ENCODE measurements around the gene VEGFB.

VEGFB gene

GRCh38 chr11:64249563-64250414 is 15.4 kb downstream of the VEGFB start:
- Histone ChIP-seq H4K12ac (ENCODE audit: low read depth, low read length) (no peak overlapping the region), H2AFZ (ENCODE audit: insufficient read depth, low read length, poor library complexity) (no peak overlapping the region), H3K4me1 (ENCODE audit: control insufficient read depth in 1 of 2, insufficient read depth in 2 of 2, low read length in 2 of 2) (peaks cover 15 to 25% of the 10 kb centered on the region in 2 experiments), H2BK120ac (ENCODE audit: insufficient read depth, low read length, poor library complexity) (no peak overlapping the region), H2BK5ac (ENCODE audit: low read depth, low read length, poor library complexity) (no peak overlapping the region), H3K9ac (ENCODE audit: low read length) (no peak overlapping the region), H2BK12ac (ENCODE audit: low read length) (no peak overlapping the region), H3K79me2 (ENCODE audit: control insufficient read depth, insufficient read depth, low read length, poor library complexity) (peaks cover 24% of the 10 kb centered on the region), H3K27ac (ENCODE audit: low read depth, low read length) (no peak overlapping the region), H3K14ac (ENCODE audit: low read length) (no peak overlapping the region), H3K18ac (ENCODE audit: low read length) (no peak overlapping the region), H3K27me3 (ENCODE audit: insufficient read depth, low read length) (no peaks in the 10 kb centered on the region), H3K4me2 (ENCODE audit: low read length) (no peak overlapping the region), H3K4me3 (ENCODE audit: low read depth, low read length) (no peak overlapping the region), H3K4ac (ENCODE audit: low read depth, low read length) (no peak overlapping the region), H4K91ac (ENCODE audit: low read depth, low read length) (no peak overlapping the region), H3K9me3 (ENCODE audit: insufficient read depth, low read depth, low read length) (peaks cover 4% of the 10 kb centered on the region), H4K8ac (ENCODE audit: low read depth, low read length) (no peak overlapping the region), H2AK5ac (ENCODE audit: low read length) (no peak overlapping the region), H3K36me3 (ENCODE audit: control insufficient read depth in 1 of 2, insufficient read depth in 2 of 2, low read length in 2 of 2) (peaks cover 9 to 17% of the 10 kb centered on the region in 2 experiments), H3K23ac (ENCODE audit: low read length) (no peak overlapping the region), H3K79me1 (ENCODE audit: low read length) (peaks cover 38% of the 10 kb centered on the region)
- no peak for DNase-seq
- no CpG with 5 or more reads among the region's 8 CpGs for WGBS (ENCODE audit: extremely low coverage, insufficient coverage, insufficient read length)

GRCh38 chr11:64250415-64251015 is 16.1 kb downstream of the VEGFB start:
- Histone ChIP-seq H3K23ac (ENCODE audit: low read length) (no peak overlapping the region), H3K14ac (ENCODE audit: low read length) (no peak overlapping the region), H3K4me1 (ENCODE audit: control insufficient read depth in 1 of 2, insufficient read depth in 2 of 2, low read length in 2 of 2) (peaks cover 8 to 18% of the 10 kb centered on the region in 2 experiments), H3K18ac (ENCODE audit: low read length) (peak overlapping the region; percentile 55), H3K36me3 (ENCODE audit: control insufficient read depth in 1 of 2, insufficient read depth in 2 of 2, low read length in 2 of 2) (peaks cover 11 to 18% of the 10 kb centered on the region in 2 experiments), H3K9ac (ENCODE audit: low read length) (no peak overlapping the region), H2BK5ac (ENCODE audit: low read depth, low read length, poor library complexity) (no peak overlapping the region), H3K27me3 (ENCODE audit: insufficient read depth, low read length) (no peaks in the 10 kb centered on the region), H2AK5ac (ENCODE audit: low read length) (no peak overlapping the region), H4K91ac (ENCODE audit: low read depth, low read length) (peak overlapping the region; percentile 41), H2AFZ (ENCODE audit: insufficient read depth, low read length, poor library complexity) (no peak overlapping the region), H3K4me3 (ENCODE audit: low read depth, low read length) (peak overlapping the region; percentile 55), H3K79me2 (ENCODE audit: control insufficient read depth, insufficient read depth, low read length, poor library complexity) (peaks cover 20% of the 10 kb centered on the region), H3K9me3 (ENCODE audit: insufficient read depth, low read depth, low read length) (peaks cover 4% of the 10 kb centered on the region), H3K27ac (ENCODE audit: low read depth, low read length) (no peak overlapping the region), H4K12ac (ENCODE audit: low read depth, low read length) (no peak overlapping the region), H3K4ac (ENCODE audit: low read depth, low read length) (no peak overlapping the region), H4K8ac (ENCODE audit: low read depth, low read length) (peak overlapping the region; percentile 85), H3K79me1 (ENCODE audit: low read length) (peaks cover 32% of the 10 kb centered on the region), H3K4me2 (ENCODE audit: low read length) (peak overlapping the region; percentile 88), H2BK120ac (ENCODE audit: insufficient read depth, low read length, poor library complexity) (no peak overlapping the region), H2BK12ac (ENCODE audit: low read length) (no peak overlapping the region)
- no peak for DNase-seq
- no CpG with 5 or more reads among the region's 13 CpGs for WGBS (ENCODE audit: extremely low coverage, insufficient coverage, insufficient read length)

GRCh38 chr11:64251016-64251752 is 16.8 kb downstream of the VEGFB start, which contains the start of gene PLCB3:
Gene PLCB3, plus strand, starts transcription at chr11:64251530. Its CDS starts 120 bp downstream, at chr11:64251650.
- no CpG with 5 or more reads among the region's 75 CpGs for WGBS (ENCODE audit: extremely low coverage, insufficient coverage, insufficient read length)
- peak within 1 kb of the TSS; percentile 0 for H2BK5ac ChIP-seq (ENCODE audit: low read depth, low read length, poor library complexity)
- peak within 1 kb of the TSS; percentile 81 for H3K4ac ChIP-seq (ENCODE audit: low read depth, low read length)
- H3K79me1 ChIP-seq (ENCODE audit: low read length): peaks cover 25% of the 10 kb centered on the region
- peak within 1 kb of the TSS; percentile 85 for H4K8ac ChIP-seq (ENCODE audit: low read depth, low read length)
- DNase-seq: peak in 1 of 2 donors; percentile 72
- peaks cover 2% of the 10 kb centered on the region for H3K9me3 ChIP-seq (ENCODE audit: insufficient read depth, low read depth, low read length)
- H4K91ac ChIP-seq (ENCODE audit: low read depth, low read length): peak within 1 kb of the TSS; percentile 74
- H3K27me3 ChIP-seq (ENCODE audit: insufficient read depth, low read length): no peaks in the 10 kb centered on the region
- peak within 1 kb of the TSS; percentile 88 for H3K4me2 ChIP-seq (ENCODE audit: low read length)
- H4K12ac ChIP-seq (ENCODE audit: low read depth, low read length): peak within 1 kb of the TSS; percentile 65
- peak within 1 kb of the TSS; percentile 36 for H3K14ac ChIP-seq (ENCODE audit: low read length)
- H2AFZ ChIP-seq (ENCODE audit: insufficient read depth, low read length, poor library complexity): peak within 1 kb of the TSS; percentile 41
- H3K79me2 ChIP-seq (ENCODE audit: control insufficient read depth, insufficient read depth, low read length, poor library complexity): peaks cover 14% of the 10 kb centered on the region
- peak within 1 kb of the TSS; percentile 82 for H3K9ac ChIP-seq (ENCODE audit: low read length)
- H3K27ac ChIP-seq (ENCODE audit: low read depth, low read length): no peak within 1 kb of the TSS
- H2BK120ac ChIP-seq (ENCODE audit: insufficient read depth, low read length, poor library complexity): peak within 1 kb of the TSS; percentile 48
- H2BK12ac ChIP-seq (ENCODE audit: low read length): peak within 1 kb of the TSS; percentile 50
- peak within 1 kb of the TSS; percentile 79 for H3K4me3 ChIP-seq (ENCODE audit: low read depth, low read length)
- H3K36me3 ChIP-seq (ENCODE audit: control insufficient read depth in 1 of 2, insufficient read depth in 2 of 2, low read length in 2 of 2): peaks cover 17 to 25% of the 10 kb centered on the region in 2 experiments
- peaks cover 8 to 16% of the 10 kb centered on the region in 2 experiments for H3K4me1 ChIP-seq (ENCODE audit: control insufficient read depth in 1 of 2, insufficient read depth in 2 of 2, low read length in 2 of 2)
- H3K23ac ChIP-seq (ENCODE audit: low read length): no peak within 1 kb of the TSS
- H3K18ac ChIP-seq (ENCODE audit: low read length): peak within 1 kb of the TSS; percentile 76
- H2AK5ac ChIP-seq (ENCODE audit: low read length): peak within 1 kb of the TSS; percentile 77

- peak overlapping the region; percentile 82 for H3K9ac ChIP-seq (ENCODE audit: low read length)
- no peak overlapping the region for H3K27ac ChIP-seq (ENCODE audit: low read depth, low read length)
- peak overlapping the region; percentile 41 for H2AFZ ChIP-seq (ENCODE audit: insufficient read depth, low read length, poor library complexity)
- no peaks in the 10 kb centered on the region for H3K27me3 ChIP-seq (ENCODE audit: insufficient read depth, low read length)
- H3K36me3 ChIP-seq (ENCODE audit: control insufficient read depth in 1 of 2, insufficient read depth in 2 of 2, low read length in 2 of 2): peaks cover 22 to 30% of the 10 kb centered on the region in 2 experiments
- H4K8ac ChIP-seq (ENCODE audit: low read depth, low read length): peak overlapping the region; percentile 52
- H3K23ac ChIP-seq (ENCODE audit: low read length): no peak overlapping the region
- H3K4ac ChIP-seq (ENCODE audit: low read depth, low read length): peak overlapping the region; percentile 81
- H2BK12ac ChIP-seq (ENCODE audit: low read length): no peak overlapping the region
- DNase-seq: no peak
- peak overlapping the region; percentile 79 for H3K4me3 ChIP-seq (ENCODE audit: low read depth, low read length)
- H2BK120ac ChIP-seq (ENCODE audit: insufficient read depth, low read length, poor library complexity): peak overlapping the region; percentile 28
- H3K14ac ChIP-seq (ENCODE audit: low read length): peak overlapping the region; percentile 4
- WGBS (ENCODE audit: extremely low coverage, insufficient coverage, insufficient read length): no CpG with 5 or more reads among the region's 18 CpGs
- H3K4me1 ChIP-seq (ENCODE audit: control insufficient read depth in 1 of 2, insufficient read depth in 2 of 2, low read length in 2 of 2): peaks cover 8 to 16% of the 10 kb centered on the region in 2 experiments
- no peak overlapping the region for H2AK5ac ChIP-seq (ENCODE audit: low read length)
- H4K91ac ChIP-seq (ENCODE audit: low read depth, low read length): peak overlapping the region; percentile 74
- H3K79me2 ChIP-seq (ENCODE audit: control insufficient read depth, insufficient read depth, low read length, poor library complexity): peaks cover 12% of the 10 kb centered on the region
- H3K18ac ChIP-seq (ENCODE audit: low read length): peak overlapping the region; percentile 74
- H3K79me1 ChIP-seq (ENCODE audit: low read length): peaks cover 23% of the 10 kb centered on the region
- peaks cover 2% of the 10 kb centered on the region for H3K9me3 ChIP-seq (ENCODE audit: insufficient read depth, low read depth, low read length)
- no peak overlapping the region for H4K12ac ChIP-seq (ENCODE audit: low read depth, low read length)
- peak overlapping the region; percentile 0 for H2BK5ac ChIP-seq (ENCODE audit: low read depth, low read length, poor library complexity)
- peak overlapping the region; percentile 85 for H3K4me2 ChIP-seq (ENCODE audit: low read length)
These were observed 17.3 kb downstream of the VEGFB start for GRCh38 chr11:64251753-64252002.

Measured in trophoblast cell (in vitro differentiated cells and primary cell).